PC-3 (cell line): ENCODE results near the gene LMTK2. TPM values are rescaled to one million over a fixed set of nuclear protein-coding genes. Genes with fewer than 3 reads are reported as not detected.

Experiments used
- ATAC-seq: fragments of 200-7000 bp; cut with Tn5 transposase; 2 replicates; pipeline ENCODE4 v1.9.1; 2020; ENCODE audit warnings: mild to moderate bottlenecking, moderate library complexity
- BruUV-seq: library from RNA; stranded (reverse); fragments of 400-500 nt; replicated peaks from 2 replicates; lab custom pipeline; 2021; lab: Mats Ljungman, UMichigan
- CTCF ChIA-PET: fragments of 300-600 bp; sonication (Branson Sonifier 250); formaldehyde crosslinking; loops from one replicate; lab custom pipeline; 2022; ENCODE audit warnings: antibody characterized with exemption; lab: Charles Lee
- POLR2A ChIA-PET: fragments of 300-600 bp; sonication (Branson Sonifier 250); formaldehyde crosslinking; loops from one replicate; lab custom pipeline; 2022; ENCODE audit warnings: antibody characterized with exemption; ENCODE audit not compliant: unreplicated experiment; lab: Charles Lee
- DNase-seq: peaks from one replicate; pipeline ENCODE4 v3.0.0-alpha.2; 2015
- H2AFZ ChIP-seq: fragments of 300-600 bp; sonication (generic); 2 replicates; pipeline ENCODE4 v1.6.0; 2016; ENCODE audit warnings: antibody characterized with exemption, low read length
- H3F3A ChIP-seq: fragments of 300-600 bp; sonication (generic); one replicate; pipeline ENCODE4 v1.6.0; 2017; ENCODE audit warnings: antibody characterized with exemption, low read length, control low read depth, mild to moderate bottlenecking; ENCODE audit not compliant: unreplicated experiment
- H3K27ac ChIP-seq: fragments of 300-600 bp; sonication (generic); 2 replicates; pipeline ENCODE4 v1.5.1; 2016; ENCODE audit warnings: mild to moderate bottlenecking, low read length
- H3K27me3 ChIP-seq: fragments of 300-600 bp; sonication (generic); 2 replicates; pipeline ENCODE4 v1.6.1; 2016; ENCODE audit warnings: low read length, mixed read lengths
- H3K36me3 ChIP-seq: fragments of 300-600 bp; sonication (generic); 2 replicates; pipeline ENCODE4 v1.6.1; 2016; ENCODE audit warnings: low read depth, mixed run types, low read length, mixed read lengths
- H3K4me1 ChIP-seq: fragments of 300-600 bp; sonication (generic); 2 replicates; pipeline ENCODE4 v1.5.1; 2016; ENCODE audit warnings: low read length; ENCODE audit not compliant: insufficient read depth
- H3K4me2 ChIP-seq: fragments of 300-600 bp; sonication (generic); 2 replicates; pipeline ENCODE4 v1.6.0; 2016; ENCODE audit warnings: low read length
- H3K4me3 ChIP-seq: fragments of 300-600 bp; sonication (generic); 2 replicates; pipeline ENCODE4 v1.5.1; 2016; ENCODE audit warnings: mild to moderate bottlenecking, low read length, mixed read lengths
- H3K79me2 ChIP-seq: fragments of 300-600 bp; sonication (generic); 2 replicates; pipeline ENCODE4 v1.6.1; 2017; ENCODE audit warnings: low read length, mixed read lengths
- H3K9ac ChIP-seq: fragments of 300-600 bp; sonication (generic); 2 replicates; pipeline ENCODE4 v1.6.0; 2016; ENCODE audit warnings: mild to moderate bottlenecking, low read length
- H3K9me2 ChIP-seq: fragments of 300-600 bp; sonication (generic); replicated peaks from 2 replicates; pipeline ENCODE4 v1.6.1; 2016; ENCODE audit warnings: mixed run types, low read length, mixed read lengths
- H3K9me3 ChIP-seq: fragments of 300-600 bp; sonication (generic); 2 replicates; pipeline ENCODE4 v1.6.1; 2016; ENCODE audit warnings: low read length, mixed read lengths
- H4K20me1 ChIP-seq: fragments of 300-600 bp; sonication (generic); 2 replicates; pipeline ENCODE4 v1.6.1; 2016; ENCODE audit warnings: low read length, mixed read lengths
- EZH2 ChIP-seq: fragments of 300-600 bp; sonication (generic); IDR thresholded peaks from one replicate; pipeline ENCODE4 v1.6.1; 2017; ENCODE audit warnings: antibody characterized with exemption, mild to moderate bottlenecking, low read length; ENCODE audit not compliant: unreplicated experiment
- EZH2phosphoT487 ChIP-seq: fragments of 300-600 bp; sonication (generic); IDR thresholded peaks from 2 replicates; pipeline ENCODE4 v1.6.1; 2018; ENCODE audit warnings: mild to moderate bottlenecking, antibody characterized with exemption, low read length, borderline replicate concordance
- intact Hi-C: fragments of 100-400 bp; cut with micrococcal nuclease; formaldehyde crosslinking; loops from 2 replicates; pipeline ENCODE4 v1.9.0; 2023
- total RNA-seq: library from RNA; depleted of rRNA; stranded (reverse); fragments of >200 nt; gene quantifications from 2 replicates; pipeline ENCODE4 v1.2.3, GENCODE V29; 2014
- TF ChIP-seq, protein P1 (sequence below): fragments of 300-600 bp; sonication (generic); conservative IDR thresholded peaks from 2 replicates; pipeline ENCODE4 v1.5.1; 2017; ENCODE audit warnings: antibody characterized with exemption, low read depth, mild to moderate bottlenecking, low read length

LMTK2 gene
- total RNA-seq, 1 experiment from 2014 or later = 9.0 TPM

DNA sequence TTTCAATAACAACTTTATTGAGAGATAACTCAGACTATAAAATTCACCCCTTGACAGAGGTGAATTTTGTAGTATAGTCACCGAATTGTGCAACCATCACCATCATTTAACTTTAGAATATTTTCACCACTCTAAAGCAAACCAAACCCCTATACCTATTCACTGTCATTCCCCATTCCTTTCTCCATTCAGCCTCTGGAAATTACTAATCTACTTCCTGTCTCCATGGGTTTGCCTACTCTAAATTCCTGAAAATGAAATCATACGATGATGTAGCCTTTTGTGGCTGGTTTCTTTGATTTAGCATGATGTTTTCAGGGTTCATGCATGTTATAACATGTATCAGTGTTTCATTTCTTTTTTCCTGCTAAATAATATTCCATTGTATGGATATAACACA, 15.6 kb upstream of the LMTK2 start:
- intact Hi-C loops = no loop called here
- Histone ChIP-seq H3K4me3 (no peak overlapping the region), H3K27ac (no peak overlapping the region), H3F3A (no peaks in the 10 kb centered on the region), H3K9me3 (no peaks in the 10 kb centered on the region), H3K36me3 (no peaks in the 10 kb centered on the region), H3K4me2 (no peak overlapping the region), H3K9ac (no peak overlapping the region), H3K9me2 (no peaks in the 10 kb centered on the region), H3K4me1 (peaks cover 9% of the 10 kb centered on the region), H2AFZ (no peak overlapping the region), H4K20me1 (no peaks in the 10 kb centered on the region), H3K27me3 (no peaks in the 10 kb centered on the region), H3K79me2 (no peaks in the 10 kb centered on the region)
- CTCF ChIA-PET = no interaction called here
- ATAC-seq (no peak), DNase-seq (peak; percentile 52)
- TF ChIP-seq EZH2phosphoT487 (no peak), EZH2 (no peak)
- TF ChIP-seq, protein P1, sequence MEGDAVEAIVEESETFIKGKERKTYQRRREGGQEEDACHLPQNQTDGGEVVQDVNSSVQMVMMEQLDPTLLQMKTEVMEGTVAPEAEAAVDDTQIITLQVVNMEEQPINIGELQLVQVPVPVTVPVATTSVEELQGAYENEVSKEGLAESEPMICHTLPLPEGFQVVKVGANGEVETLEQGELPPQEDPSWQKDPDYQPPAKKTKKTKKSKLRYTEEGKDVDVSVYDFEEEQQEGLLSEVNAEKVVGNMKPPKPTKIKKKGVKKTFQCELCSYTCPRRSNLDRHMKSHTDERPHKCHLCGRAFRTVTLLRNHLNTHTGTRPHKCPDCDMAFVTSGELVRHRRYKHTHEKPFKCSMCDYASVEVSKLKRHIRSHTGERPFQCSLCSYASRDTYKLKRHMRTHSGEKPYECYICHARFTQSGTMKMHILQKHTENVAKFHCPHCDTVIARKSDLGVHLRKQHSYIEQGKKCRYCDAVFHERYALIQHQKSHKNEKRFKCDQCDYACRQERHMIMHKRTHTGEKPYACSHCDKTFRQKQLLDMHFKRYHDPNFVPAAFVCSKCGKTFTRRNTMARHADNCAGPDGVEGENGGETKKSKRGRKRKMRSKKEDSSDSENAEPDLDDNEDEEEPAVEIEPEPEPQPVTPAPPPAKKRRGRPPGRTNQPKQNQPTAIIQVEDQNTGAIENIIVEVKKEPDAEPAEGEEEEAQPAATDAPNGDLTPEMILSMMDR = no peak
- BruUV-seq = no TSS peak
- POLR2A ChIA-PET = no interaction called here

DNA sequence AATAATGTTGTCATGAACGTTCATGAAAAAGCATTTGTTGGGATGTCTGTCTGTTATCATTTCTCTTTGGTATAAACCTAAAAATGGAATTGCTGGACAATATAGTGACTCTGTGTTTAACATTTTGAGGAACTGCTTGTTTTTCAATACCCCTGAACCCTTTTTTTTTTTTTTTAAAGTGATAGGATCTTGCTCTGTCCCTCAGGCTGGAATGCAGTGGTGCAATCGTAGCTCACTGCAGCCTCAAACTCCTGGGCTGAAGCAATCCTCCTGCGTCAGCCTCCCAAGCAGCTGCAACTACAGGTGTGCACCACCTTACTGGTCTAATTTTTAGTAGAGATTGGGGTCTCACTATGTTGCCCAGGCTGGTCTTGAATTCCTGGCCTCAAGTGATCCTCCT, 15.1 kb upstream of the LMTK2 start:
- intact Hi-C loops = no loop called here

DNA sequence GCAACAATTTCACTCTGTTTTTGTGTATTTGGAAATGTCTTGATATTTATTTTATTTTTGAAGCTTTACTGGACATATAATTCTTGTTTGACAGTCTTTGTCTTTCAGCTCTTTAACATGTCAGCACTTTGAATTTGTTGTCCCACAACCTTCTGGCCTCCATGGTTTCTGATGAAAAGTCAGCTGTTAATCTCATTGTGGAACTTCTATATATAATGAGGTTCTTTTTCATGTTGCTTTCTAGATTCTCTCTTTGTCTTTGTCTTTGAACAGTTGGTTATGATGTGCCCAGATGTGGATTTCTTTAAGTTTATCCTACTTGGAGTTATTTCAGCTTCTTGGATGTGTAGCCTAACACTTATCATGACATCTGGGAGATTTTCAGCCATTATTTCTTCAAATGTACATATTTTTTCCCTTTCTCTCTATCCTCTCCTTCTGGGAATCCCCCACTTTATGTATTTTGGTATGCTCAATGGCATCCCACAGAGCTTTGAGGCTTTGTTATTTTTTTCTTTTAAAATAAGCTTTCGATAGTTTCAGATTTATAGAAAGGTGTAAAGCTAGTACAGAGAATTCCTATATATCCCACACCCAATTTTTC, 9.5 kb upstream of the LMTK2 start:
- no peaks in the 10 kb centered on the region for H3K27me3 ChIP-seq
- no peak overlapping the region for H3K27ac ChIP-seq
- no peaks in the 10 kb centered on the region for H3K36me3 ChIP-seq
- TF ChIP-seq, protein P1 = no peak
- TF ChIP-seq EZH2 = no peak
- no peak for TF ChIP-seq EZH2phosphoT487
- intact Hi-C loops = no loop called here
- DNase-seq = peak; percentile 11
- H2AFZ ChIP-seq = no peak overlapping the region
- H3K9ac ChIP-seq = no peak overlapping the region
- no TSS peak for BruUV-seq
- CTCF ChIA-PET = no interaction called here
- no peaks in the 10 kb centered on the region for H3K79me2 ChIP-seq
- POLR2A ChIA-PET = no interaction called here
- H3K4me2 ChIP-seq = no peak overlapping the region
- H3F3A ChIP-seq = no peaks in the 10 kb centered on the region
- H3K9me3 ChIP-seq = peaks cover 15% of the 10 kb centered on the region
- no peak overlapping the region for H3K4me3 ChIP-seq
- no peaks in the 10 kb centered on the region for H3K9me2 ChIP-seq
- H4K20me1 ChIP-seq = no peaks in the 10 kb centered on the region
- no peaks in the 10 kb centered on the region for H3K4me1 ChIP-seq
- no peak for ATAC-seq

More for the DNA sequence above, 15.1 kb upstream of the LMTK2 start:
- Histone ChIP-seq H3K79me2 (no peaks in the 10 kb centered on the region), H3K36me3 (no peaks in the 10 kb centered on the region), H3K9me2 (no peaks in the 10 kb centered on the region), H3K27me3 (no peaks in the 10 kb centered on the region), H2AFZ (no peak overlapping the region), H4K20me1 (no peaks in the 10 kb centered on the region), H3K4me1 (peaks cover 6% of the 10 kb centered on the region), H3K4me2 (no peak overlapping the region), H3K9me3 (no peaks in the 10 kb centered on the region), H3K9ac (no peak overlapping the region), H3F3A (no peaks in the 10 kb centered on the region), H3K27ac (no peak overlapping the region), H3K4me3 (no peak overlapping the region)
- ChIA-PET CTCF (no interaction called here), POLR2A (no interaction called here)
- TF ChIP-seq EZH2phosphoT487 = no peak
- TF ChIP-seq EZH2 = no peak
- no TSS peak for BruUV-seq
- ATAC-seq (no peak), DNase-seq (no peak)
